Body of pancreas (tissue), 4 donors: ENCODE measurements around the gene RSPH9.

Experiments used
- CTCF ChIP-seq, 7 experiments: fragments of 450-650 bp in 4 of 7; fragments of 200-600 bp in 3 of 7; sonication (generic) in 3 of 7; IDR thresholded peaks; one replicate each; pipeline ENCODE4 v1.5.1; 2016 to 2019; ENCODE audit warnings: antibody characterized with exemption in 7 of 7
- POLR2A ChIP-seq, 3 donors: fragments of 450-650 bp; IDR thresholded peaks; one replicate each; pipeline ENCODE4 v1.6.1; 2016; ENCODE audit warnings: antibody characterized with exemption in 3 of 3, mild to moderate bottlenecking in 2 of 3

DNA sequence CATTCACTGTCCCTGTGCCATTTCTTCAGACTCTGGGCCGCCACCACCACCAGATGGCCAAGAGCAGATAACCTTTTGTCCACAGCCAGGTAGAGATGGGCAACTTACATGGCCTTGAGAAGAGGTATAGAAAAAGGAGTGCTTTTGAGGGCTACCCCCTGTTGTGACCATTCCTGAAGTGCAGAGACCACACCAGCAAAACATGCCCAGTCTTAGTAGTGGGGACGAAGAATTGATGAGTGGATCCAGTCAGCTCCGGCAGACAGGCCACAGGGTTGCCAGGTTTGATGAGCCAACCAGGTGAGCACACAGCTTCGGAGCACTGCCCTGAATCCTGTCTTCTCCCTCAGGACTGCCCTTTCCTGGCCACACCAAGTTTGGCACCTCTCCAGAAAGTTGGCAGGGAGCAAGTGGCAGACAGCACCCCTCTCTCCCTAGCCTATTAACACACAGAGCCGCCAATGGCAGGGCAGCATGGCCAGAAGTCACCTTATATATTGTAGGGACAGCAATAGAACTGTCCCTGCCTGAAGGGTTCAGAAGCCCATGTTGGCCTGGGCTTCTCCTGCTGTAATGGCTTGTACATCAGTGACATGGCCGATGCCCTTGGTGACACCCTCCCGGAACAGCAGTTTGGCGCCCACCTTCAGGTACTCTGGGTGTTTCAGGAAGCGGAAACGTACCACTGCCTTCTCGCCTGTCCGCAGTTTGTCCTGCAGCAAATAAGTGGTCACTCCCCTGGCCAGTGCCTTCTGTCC is 23.6 kb upstream of the RSPH9 start:
- TF ChIP-seq CTCF (IDR thresholded peaks at IDR 0.05) (no peak), POLR2A (IDR thresholded peaks at IDR 0.05) (no peak)
